Measurements from ENCODE around the gene MYBPC1.

- TF ChIP-seq, protein P1, sequence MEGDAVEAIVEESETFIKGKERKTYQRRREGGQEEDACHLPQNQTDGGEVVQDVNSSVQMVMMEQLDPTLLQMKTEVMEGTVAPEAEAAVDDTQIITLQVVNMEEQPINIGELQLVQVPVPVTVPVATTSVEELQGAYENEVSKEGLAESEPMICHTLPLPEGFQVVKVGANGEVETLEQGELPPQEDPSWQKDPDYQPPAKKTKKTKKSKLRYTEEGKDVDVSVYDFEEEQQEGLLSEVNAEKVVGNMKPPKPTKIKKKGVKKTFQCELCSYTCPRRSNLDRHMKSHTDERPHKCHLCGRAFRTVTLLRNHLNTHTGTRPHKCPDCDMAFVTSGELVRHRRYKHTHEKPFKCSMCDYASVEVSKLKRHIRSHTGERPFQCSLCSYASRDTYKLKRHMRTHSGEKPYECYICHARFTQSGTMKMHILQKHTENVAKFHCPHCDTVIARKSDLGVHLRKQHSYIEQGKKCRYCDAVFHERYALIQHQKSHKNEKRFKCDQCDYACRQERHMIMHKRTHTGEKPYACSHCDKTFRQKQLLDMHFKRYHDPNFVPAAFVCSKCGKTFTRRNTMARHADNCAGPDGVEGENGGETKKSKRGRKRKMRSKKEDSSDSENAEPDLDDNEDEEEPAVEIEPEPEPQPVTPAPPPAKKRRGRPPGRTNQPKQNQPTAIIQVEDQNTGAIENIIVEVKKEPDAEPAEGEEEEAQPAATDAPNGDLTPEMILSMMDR (IDR thresholded peaks at IDR 0.05) = no peak
- TF ChIP-seq POLR2A (IDR thresholded peaks at IDR 0.05) = no peak
Observed at GRCh38 chr12:101570047-101570446, 24.7 kb upstream of the MYBPC1 start.
